GM10248 (cell line): ENCODE data around the gene DDI2.

ENCODE experiments used
- CTCF ChIA-PET: fragments of 300-600 bp; sonication (Branson Sonifier 250); formaldehyde crosslinking; extraction: SDS; loops from one replicate; lab custom pipeline; 2021; ENCODE audit warnings: antibody characterized with exemption; lab: Yijun Ruan, JAX
- POLR2A ChIA-PET: fragments of 350-650 bp; sonication (Branson Sonifier 250); formaldehyde crosslinking; extraction: SDS; loops from one replicate; lab custom pipeline; 2020; ENCODE audit warnings: antibody characterized with exemption; lab: Yijun Ruan, JAX
- DNase-seq: peaks from one replicate; pipeline ENCODE4 v3.0.0; 2012; ENCODE audit errors: extremely low spot score
- CTCF ChIP-seq: IDR thresholded peaks from 2 replicates; pipeline ENCODE4 v1.5.1; 2012; ENCODE audit warnings: mild to moderate bottlenecking, low read depth; ENCODE audit errors: extremely low read depth, missing control alignments, control extremely low read depth

DDI2 gene

GRCh38 chr1:15628003-15628402 lies 10.7 kb downstream of the DDI2 start:
- ChIA-PET CTCF (interaction anchor here (1.1 kb wide), 1 partner anchor 9 kb away, joined by 3 read pairs; no protein-coding TSS in a partner anchor), POLR2A (interaction anchor here (1.2 kb wide), 1 partner anchor 10 kb away, joined by 4 read pairs; no protein-coding TSS in a partner anchor)
- no peak for DNase-seq
- TF ChIP-seq CTCF: no peak

- no peak for DNase-seq
- POLR2A ChIA-PET: no interaction called here
- TF ChIP-seq CTCF: no peak
- CTCF ChIA-PET: interaction anchor here (1.1 to 1.8 kb wide), 4 partner anchors 11 to 22 kb away, joined by 3 to 4 read pairs (median 3); no protein-coding TSS in a partner anchor
Measured at GRCh38 chr1:15633756-15634420, 16.6 kb downstream of the DDI2 start.

- no peak for DNase-seq
- ChIA-PET CTCF (interaction anchor here (0.8 to 2.1 kb wide), 7 partner anchors 9 to 179 kb away, joined by 3 to 6 read pairs (median 3); no protein-coding TSS in a partner anchor), POLR2A (no interaction called here)
- TF ChIP-seq CTCF: no peak
Measured at GRCh38 chr1:15636436-15636835, 19.2 kb downstream of the DDI2 start.

- TF ChIP-seq CTCF: no peak
- CTCF ChIA-PET: interaction anchor here (1.4 to 2.1 kb wide), 2 partner anchors 20 to 177 kb away, joined by 3 to 6 read pairs; no protein-coding TSS in a partner anchor
- POLR2A ChIA-PET: no interaction called here
- no peak for DNase-seq
Measured at GRCh38 chr1:15637826-15638225, 20.6 kb downstream of the DDI2 start.

GRCh38 chr1:15639262-15639661 lies 22.0 kb downstream of the DDI2 start:
- CTCF ChIA-PET: no interaction called here
- TF ChIP-seq CTCF: no peak
- POLR2A ChIA-PET: no interaction called here
- no peak for DNase-seq

- POLR2A ChIA-PET: no interaction called here
- DNase-seq: no peak
- CTCF ChIA-PET: no interaction called here
- TF ChIP-seq CTCF: no peak
Measured at GRCh38 chr1:15639931-15640330, 22.7 kb downstream of the DDI2 start.
